ENCODE measurements around the gene HDAC9.

The HDAC9 gene

DNA sequence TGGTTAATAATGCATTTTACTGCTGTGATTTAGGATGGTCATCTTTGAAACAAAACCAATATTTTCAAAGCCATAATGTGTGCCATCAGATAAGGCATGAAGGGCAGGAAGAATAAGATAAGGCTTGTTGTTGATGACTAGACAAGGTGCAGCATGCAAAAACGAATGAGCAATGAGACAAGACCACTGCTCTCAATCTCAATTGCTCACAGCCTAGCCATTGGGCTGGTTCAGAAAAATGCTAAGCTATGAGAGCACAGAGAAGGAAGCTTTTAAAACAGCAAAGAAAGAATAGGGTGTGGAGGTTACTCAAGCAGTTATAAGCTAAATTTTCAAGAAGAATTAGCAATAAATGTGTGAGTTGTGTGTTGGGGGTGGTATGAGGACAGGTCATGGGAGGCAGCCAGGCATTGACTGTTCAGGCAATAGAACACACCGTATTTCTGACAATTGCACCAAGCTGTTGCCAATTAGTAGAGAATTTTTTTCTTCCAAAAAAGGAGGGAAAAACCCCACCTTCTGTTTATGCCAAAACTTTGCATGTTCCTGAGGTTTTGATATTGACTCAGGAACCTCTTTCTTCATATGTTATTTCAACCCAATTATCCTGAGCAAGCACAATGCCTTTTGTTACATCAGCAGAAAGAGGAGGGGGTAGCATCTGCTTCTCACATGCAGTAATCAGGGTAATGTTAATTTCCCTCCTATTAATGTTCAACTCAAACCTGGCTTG is 276.5 kb downstream of the HDAC9 start:
- no peaks in the 10 kb centered on the region for H3K9me3 ChIP-seq (ENCODE audit: control insufficient read depth, low read length)
- no peak overlapping the region for H3K4me3 ChIP-seq (ENCODE audit: low read length)
- H3K27me3 ChIP-seq (ENCODE audit: control insufficient read depth, insufficient read depth, low read length) = no peaks in the 10 kb centered on the region
- no peak overlapping the region for H3K9ac ChIP-seq (ENCODE audit: low read length)
- no peaks in the 10 kb centered on the region for H3K36me3 ChIP-seq (ENCODE audit: control insufficient read depth, insufficient read depth, low read length)
- no peaks in the 10 kb centered on the region for H3K4me1 ChIP-seq (ENCODE audit: control insufficient read depth, insufficient read depth, low read length)

DNA sequence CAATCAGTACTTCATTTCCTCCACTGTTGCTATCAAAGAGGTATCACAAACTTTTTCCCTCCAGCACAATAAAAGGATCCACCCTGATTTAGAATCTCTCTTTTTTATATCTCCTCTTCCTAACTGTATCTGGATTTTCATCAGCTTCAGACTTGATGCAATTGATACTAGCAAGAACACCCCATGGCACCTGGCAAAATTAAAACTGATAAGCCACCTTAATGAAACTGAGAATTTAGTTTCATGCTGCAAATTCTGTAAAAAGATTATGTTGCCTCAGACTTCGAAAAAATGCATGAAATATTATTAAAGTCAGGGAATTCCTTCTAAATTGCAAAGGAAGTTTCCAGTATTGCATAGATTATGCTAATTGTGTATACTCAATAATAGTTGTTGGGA is 277.0 kb downstream of the HDAC9 start:
- H3K4me3 ChIP-seq (ENCODE audit: low read length) = no peak overlapping the region
- no peaks in the 10 kb centered on the region for H3K4me1 ChIP-seq (ENCODE audit: control insufficient read depth, insufficient read depth, low read length)
- no peaks in the 10 kb centered on the region for H3K9me3 ChIP-seq (ENCODE audit: control insufficient read depth, low read length)
- no peaks in the 10 kb centered on the region for H3K27me3 ChIP-seq (ENCODE audit: control insufficient read depth, insufficient read depth, low read length)
- H3K9ac ChIP-seq (ENCODE audit: low read length) = no peak overlapping the region
- no peaks in the 10 kb centered on the region for H3K36me3 ChIP-seq (ENCODE audit: control insufficient read depth, insufficient read depth, low read length)

DNA sequence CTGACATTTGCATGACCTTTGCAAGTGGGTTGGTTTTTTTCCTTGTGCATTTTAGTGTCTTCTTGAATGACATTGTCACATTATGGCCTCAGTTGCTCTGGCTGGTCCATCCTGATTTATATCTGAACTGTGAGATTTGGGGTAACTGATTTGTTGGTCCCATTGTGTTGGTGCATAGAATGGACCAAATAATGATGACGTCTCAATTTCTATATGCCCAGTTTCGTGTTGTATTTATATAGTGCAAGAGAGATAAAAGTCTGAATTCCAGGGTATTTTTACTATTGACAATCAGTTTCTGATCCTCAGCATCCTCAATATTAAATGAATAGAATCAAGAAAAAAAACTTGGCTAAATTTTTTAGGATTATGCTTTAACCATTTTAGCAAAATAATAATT is 281.8 kb downstream of the HDAC9 start:
- Histone ChIP-seq H3K9ac (ENCODE audit: low read length) (no peak overlapping the region), H3K36me3 (ENCODE audit: control insufficient read depth, insufficient read depth, low read length) (no peaks in the 10 kb centered on the region)

DNA sequence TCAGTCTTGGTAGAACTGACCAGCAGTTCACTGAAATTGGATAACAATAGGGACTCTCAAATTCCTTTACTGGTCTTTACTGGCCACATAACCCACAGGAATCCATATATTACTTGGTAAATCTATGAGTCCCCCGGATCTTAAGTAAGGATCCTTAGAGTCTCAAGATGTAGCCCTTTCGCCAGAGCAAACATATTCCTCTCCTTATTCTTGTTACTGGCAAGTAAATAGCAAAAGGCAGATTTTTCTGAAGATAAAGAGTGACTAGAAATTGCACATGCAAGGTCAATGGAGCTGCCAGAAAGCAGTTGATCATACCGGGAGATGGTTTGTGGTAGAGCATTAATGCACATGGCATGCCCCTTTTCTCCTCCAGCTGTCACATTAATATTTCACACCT is 283.0 kb downstream of the HDAC9 start:
- Histone ChIP-seq H3K9me3 (ENCODE audit: control insufficient read depth, low read length) (no peaks in the 10 kb centered on the region), H3K9ac (ENCODE audit: low read length) (no peak overlapping the region), H3K4me3 (ENCODE audit: low read length) (no peak overlapping the region), H3K4me1 (ENCODE audit: control insufficient read depth, insufficient read depth, low read length) (no peaks in the 10 kb centered on the region), H3K36me3 (ENCODE audit: control insufficient read depth, insufficient read depth, low read length) (no peaks in the 10 kb centered on the region), H3K27me3 (ENCODE audit: control insufficient read depth, insufficient read depth, low read length) (no peaks in the 10 kb centered on the region)

More for the DNA sequence above, 281.8 kb downstream of the HDAC9 start:
- Histone ChIP-seq H3K4me3 (ENCODE audit: low read length) (no peak overlapping the region), H3K27me3 (ENCODE audit: control insufficient read depth, insufficient read depth, low read length) (no peaks in the 10 kb centered on the region), H3K9me3 (ENCODE audit: control insufficient read depth, low read length) (no peaks in the 10 kb centered on the region), H3K4me1 (ENCODE audit: control insufficient read depth, insufficient read depth, low read length) (no peaks in the 10 kb centered on the region)

DNA sequence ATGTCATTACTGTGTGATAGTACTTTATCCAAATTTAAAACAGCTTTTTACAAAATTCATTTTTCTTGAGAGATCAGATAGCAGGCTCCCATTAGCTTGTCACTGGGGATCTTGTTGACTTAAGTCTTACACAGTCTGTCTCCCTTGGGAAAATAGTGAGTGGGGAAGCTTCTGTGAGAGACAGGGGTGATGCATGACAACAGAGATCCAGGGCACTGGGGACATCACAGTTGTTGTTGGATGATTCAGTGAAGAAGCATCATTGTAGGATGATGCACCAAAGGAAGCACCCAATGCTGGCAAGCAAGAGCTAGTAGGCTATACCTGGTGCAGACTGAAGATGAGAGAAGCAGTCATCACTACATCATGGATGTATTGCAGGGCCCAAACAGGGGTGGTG is 284.7 kb downstream of the HDAC9 start:
- no peaks in the 10 kb centered on the region for H3K36me3 ChIP-seq (ENCODE audit: control insufficient read depth, insufficient read depth, low read length)
- H3K4me1 ChIP-seq (ENCODE audit: control insufficient read depth, insufficient read depth, low read length) = no peaks in the 10 kb centered on the region
- no peak overlapping the region for H3K4me3 ChIP-seq (ENCODE audit: low read length)
- no peaks in the 10 kb centered on the region for H3K9me3 ChIP-seq (ENCODE audit: control insufficient read depth, low read length)
- no peaks in the 10 kb centered on the region for H3K27me3 ChIP-seq (ENCODE audit: control insufficient read depth, insufficient read depth, low read length)
- no peak overlapping the region for H3K9ac ChIP-seq (ENCODE audit: low read length)

DNA sequence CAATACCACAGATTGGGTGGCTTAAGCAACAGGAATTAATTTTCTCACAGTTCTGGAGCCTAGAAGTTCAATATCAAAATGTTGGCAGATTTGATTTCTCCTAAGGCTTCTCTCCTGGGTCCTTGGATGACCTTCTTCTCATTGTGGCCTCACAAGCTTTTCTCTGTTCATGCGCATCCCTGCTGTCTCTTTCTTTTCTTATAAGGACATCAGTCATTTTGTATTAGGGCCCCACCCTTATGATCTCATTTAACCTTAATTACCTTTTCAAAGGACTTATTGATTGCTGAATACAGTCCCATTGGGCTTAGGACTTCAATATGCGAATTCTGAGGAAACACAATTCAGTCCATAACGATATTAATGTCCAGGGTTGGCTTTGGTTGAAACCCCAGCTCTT is 285.4 kb downstream of the HDAC9 start:
- no peaks in the 10 kb centered on the region for H3K4me1 ChIP-seq (ENCODE audit: control insufficient read depth, insufficient read depth, low read length)
- H3K27me3 ChIP-seq (ENCODE audit: control insufficient read depth, insufficient read depth, low read length) = no peaks in the 10 kb centered on the region
- H3K9ac ChIP-seq (ENCODE audit: low read length) = no peak overlapping the region
- no peak overlapping the region for H3K4me3 ChIP-seq (ENCODE audit: low read length)
- no peaks in the 10 kb centered on the region for H3K9me3 ChIP-seq (ENCODE audit: control insufficient read depth, low read length)
- no peaks in the 10 kb centered on the region for H3K36me3 ChIP-seq (ENCODE audit: control insufficient read depth, insufficient read depth, low read length)

DNA sequence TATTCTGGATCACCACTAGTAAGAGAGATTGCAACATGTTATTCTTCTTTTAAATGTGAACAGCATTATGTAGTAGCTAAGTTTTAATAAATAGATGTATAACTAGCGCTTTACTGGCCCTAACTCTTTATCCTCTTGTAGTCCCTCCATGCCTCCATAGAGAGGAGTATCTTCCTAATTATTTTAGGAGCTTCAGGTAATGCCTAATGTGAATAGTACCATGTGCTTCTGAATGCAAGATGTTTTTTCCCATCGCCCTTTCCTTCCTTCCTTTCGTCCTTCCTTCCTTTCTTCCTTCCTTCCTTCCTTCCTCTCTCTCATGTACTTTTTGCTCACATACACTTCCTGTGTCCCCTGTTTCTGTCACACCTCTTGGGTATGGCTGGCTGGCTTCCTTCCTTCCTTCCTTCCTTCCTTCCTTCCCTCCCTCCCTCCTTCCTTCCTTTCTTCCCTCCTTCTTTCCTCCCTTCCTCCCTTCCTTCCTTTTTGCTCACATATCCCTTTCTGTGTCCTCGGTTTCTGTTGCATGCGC is 290.7 kb downstream of the HDAC9 start:
- H3K27me3 ChIP-seq (ENCODE audit: control insufficient read depth, insufficient read depth, low read length) = no peaks in the 10 kb centered on the region
- no peaks in the 10 kb centered on the region for H3K4me1 ChIP-seq (ENCODE audit: control insufficient read depth, insufficient read depth, low read length)
- no peaks in the 10 kb centered on the region for H3K9me3 ChIP-seq (ENCODE audit: control insufficient read depth, low read length)
- no peak overlapping the region for H3K9ac ChIP-seq (ENCODE audit: low read length)
- H3K4me3 ChIP-seq (ENCODE audit: low read length) = no peak overlapping the region
- no peaks in the 10 kb centered on the region for H3K36me3 ChIP-seq (ENCODE audit: control insufficient read depth, insufficient read depth, low read length)

DNA sequence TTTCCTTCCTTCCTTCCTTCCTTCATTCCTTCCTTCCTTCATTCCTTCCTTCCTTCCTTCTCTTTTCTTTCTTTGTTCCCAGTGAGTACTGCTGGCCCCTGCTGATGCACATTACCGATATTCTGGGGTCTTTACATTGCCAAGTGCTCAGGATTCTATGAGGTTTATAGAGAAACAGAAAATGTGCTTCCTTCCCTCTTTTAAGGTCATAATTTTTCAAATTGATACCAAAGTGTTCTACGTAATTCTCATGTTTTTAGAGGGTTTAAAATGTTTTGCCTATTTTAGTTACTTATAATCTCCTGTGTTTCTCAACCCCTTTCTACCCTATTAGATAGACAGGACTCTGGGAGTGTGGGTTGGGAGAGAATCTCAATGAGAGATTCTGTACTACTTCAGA is 291.2 kb downstream of the HDAC9 start:
- H3K4me3 ChIP-seq (ENCODE audit: low read length) = no peak overlapping the region
- H3K9me3 ChIP-seq (ENCODE audit: control insufficient read depth, low read length) = no peaks in the 10 kb centered on the region
- no peak overlapping the region for H3K9ac ChIP-seq (ENCODE audit: low read length)
- no peaks in the 10 kb centered on the region for H3K27me3 ChIP-seq (ENCODE audit: control insufficient read depth, insufficient read depth, low read length)
- no peaks in the 10 kb centered on the region for H3K4me1 ChIP-seq (ENCODE audit: control insufficient read depth, insufficient read depth, low read length)
- H3K36me3 ChIP-seq (ENCODE audit: control insufficient read depth, insufficient read depth, low read length) = no peaks in the 10 kb centered on the region

DNA sequence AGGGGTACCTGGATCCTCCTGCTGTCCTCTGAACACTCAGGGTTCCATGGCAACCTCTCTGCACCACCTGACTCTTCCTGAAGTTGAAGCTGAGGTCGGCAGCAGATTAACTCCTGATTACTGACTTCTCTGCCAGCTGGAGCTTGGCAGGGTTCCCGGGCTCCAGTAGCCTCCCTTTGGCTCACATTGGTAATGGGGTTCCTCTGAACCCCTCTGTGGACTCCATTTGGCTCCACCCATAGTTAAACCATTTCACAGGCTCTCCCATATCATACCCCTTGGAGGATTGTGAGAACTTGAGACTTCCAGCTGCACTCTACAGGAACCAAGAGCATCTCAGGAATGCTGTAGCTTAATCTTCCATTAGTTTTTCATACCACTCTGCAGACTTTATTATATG is 292.5 kb downstream of the HDAC9 start:
- Histone ChIP-seq H3K36me3 (ENCODE audit: control insufficient read depth, insufficient read depth, low read length) (no peaks in the 10 kb centered on the region), H3K4me1 (ENCODE audit: control insufficient read depth, insufficient read depth, low read length) (no peaks in the 10 kb centered on the region), H3K27me3 (ENCODE audit: control insufficient read depth, insufficient read depth, low read length) (no peaks in the 10 kb centered on the region), H3K9me3 (ENCODE audit: control insufficient read depth, low read length) (no peaks in the 10 kb centered on the region), H3K9ac (ENCODE audit: low read length) (no peak overlapping the region), H3K4me3 (ENCODE audit: low read length) (no peak overlapping the region)

DNA sequence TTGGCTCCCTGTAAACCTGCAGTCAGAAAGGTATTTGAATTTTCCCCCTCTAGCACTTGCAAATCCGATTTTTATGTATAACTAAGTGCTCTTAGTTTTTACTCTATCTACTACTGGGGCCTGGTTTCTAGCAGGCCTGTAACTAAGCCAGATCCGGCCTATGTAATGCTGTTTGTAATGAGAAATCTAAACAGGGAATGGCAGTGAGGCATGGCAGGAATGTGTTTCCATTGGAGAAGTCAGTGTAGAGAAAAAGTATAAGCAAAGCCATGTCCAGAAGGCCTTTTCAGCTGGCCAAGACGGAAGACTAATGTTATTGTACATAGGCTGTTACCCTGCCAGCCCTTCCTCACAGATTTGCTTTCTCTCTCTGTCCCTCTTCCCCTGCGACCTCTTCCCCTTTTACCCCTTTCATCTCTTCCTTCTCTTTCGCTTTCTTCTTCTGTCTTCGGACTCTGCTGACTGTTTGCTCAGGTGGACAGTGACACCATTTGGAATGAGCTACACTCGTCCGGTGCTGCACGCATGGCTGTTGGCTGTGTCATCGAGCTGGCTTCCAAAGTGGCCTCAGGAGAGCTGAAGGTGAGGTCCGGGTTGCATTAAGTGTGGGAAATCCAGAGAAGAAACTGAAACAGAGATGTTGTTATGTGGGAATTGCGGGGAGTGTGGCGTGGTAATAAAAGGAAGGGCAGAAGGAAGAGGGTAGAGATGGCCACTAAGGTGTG is 297.5 kb downstream of the HDAC9 start:
- Histone ChIP-seq H3K4me1 (ENCODE audit: control insufficient read depth, insufficient read depth, low read length) (no peaks in the 10 kb centered on the region), H3K9me3 (ENCODE audit: control insufficient read depth, low read length) (no peaks in the 10 kb centered on the region), H3K36me3 (ENCODE audit: control insufficient read depth, insufficient read depth, low read length) (no peaks in the 10 kb centered on the region), H3K9ac (ENCODE audit: low read length) (no peak overlapping the region), H3K4me3 (ENCODE audit: low read length) (no peak overlapping the region), H3K27me3 (ENCODE audit: control insufficient read depth, insufficient read depth, low read length) (no peaks in the 10 kb centered on the region)

DNA sequence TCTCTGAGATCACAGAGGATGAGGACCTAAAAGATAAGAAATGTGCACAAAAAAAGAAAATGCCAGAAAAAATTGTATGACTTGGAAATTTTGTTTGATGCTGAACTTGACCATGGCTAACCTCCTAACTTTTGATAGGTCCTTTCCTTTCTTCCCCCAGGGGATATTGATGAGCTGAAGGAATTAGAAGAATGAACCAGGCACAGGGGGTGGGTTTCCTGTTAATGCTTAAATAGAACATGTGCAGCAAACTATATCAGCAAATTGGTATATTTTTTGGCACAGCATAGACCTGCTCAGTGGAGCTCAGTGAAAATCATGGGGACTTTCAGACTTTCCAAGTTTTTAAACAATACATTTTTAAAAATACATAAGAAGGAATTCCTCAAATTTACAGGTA is 300.7 kb downstream of the HDAC9 start:
- no peaks in the 10 kb centered on the region for H3K36me3 ChIP-seq (ENCODE audit: control insufficient read depth, insufficient read depth, low read length)
- no peaks in the 10 kb centered on the region for H3K27me3 ChIP-seq (ENCODE audit: control insufficient read depth, insufficient read depth, low read length)
- H3K4me1 ChIP-seq (ENCODE audit: control insufficient read depth, insufficient read depth, low read length) = no peaks in the 10 kb centered on the region
- H3K9me3 ChIP-seq (ENCODE audit: control insufficient read depth, low read length) = no peaks in the 10 kb centered on the region
- H3K9ac ChIP-seq (ENCODE audit: low read length) = no peak overlapping the region
- H3K4me3 ChIP-seq (ENCODE audit: low read length) = no peak overlapping the region

DNA sequence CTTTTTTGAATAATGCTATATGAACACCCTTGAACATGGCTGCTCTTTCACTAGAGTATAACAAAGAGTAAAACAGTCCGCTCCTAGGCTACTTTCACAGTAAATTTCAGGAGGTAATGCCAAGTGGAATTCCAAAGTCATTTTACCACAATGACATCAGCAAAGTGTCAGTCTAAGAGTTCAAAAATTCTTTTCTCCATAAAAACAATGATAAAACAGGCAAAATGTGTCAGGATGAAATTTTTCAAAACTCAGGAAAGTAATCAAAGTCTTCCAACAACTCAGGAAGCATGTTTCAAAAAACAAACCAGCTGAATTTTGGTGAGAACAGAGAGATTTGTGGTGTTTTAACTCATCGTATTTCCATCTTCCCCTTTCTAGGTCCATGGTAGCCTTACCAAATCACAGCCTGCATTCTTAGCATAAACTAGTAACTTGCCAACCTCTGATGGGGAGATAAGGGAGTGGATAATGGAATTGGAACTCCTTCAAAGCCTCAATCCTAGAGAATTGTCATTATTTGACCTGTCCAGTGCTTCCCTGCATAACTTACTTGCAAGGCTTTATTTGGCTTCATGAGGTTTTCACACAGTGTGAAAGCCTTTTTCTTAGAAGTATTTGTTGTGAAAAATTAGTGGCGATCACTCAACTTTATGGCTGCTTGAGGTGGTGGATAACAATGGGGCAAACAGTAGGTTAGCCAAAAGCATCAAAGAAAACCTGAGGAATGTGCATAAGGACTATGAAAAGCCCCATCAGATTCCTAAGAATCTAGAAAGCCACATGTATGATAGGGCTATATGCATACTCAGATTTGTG is 302.7 kb downstream of the HDAC9 start:
- Histone ChIP-seq H3K9me3 (ENCODE audit: control insufficient read depth, low read length) (no peaks in the 10 kb centered on the region), H3K27me3 (ENCODE audit: control insufficient read depth, insufficient read depth, low read length) (no peaks in the 10 kb centered on the region), H3K36me3 (ENCODE audit: control insufficient read depth, insufficient read depth, low read length) (no peaks in the 10 kb centered on the region), H3K9ac (ENCODE audit: low read length) (no peak overlapping the region), H3K4me1 (ENCODE audit: control insufficient read depth, insufficient read depth, low read length) (no peaks in the 10 kb centered on the region), H3K4me3 (ENCODE audit: low read length) (no peak overlapping the region)
